Prostate gland (tissue), 2 donors: ENCODE data around the gene RIPK4. TPM values are rescaled to one million over a fixed set of nuclear protein-coding genes. Genes with fewer than 3 reads are reported as not detected.

Experiments used
- DNase-seq: peaks from one replicate; pipeline ENCODE4 v3.0.0-alpha.2; 2019; ENCODE audit warnings: low spot score
- H3K27ac ChIP-seq, 2 donors: fragments of 200-600 bp; sonication (generic); 2 replicates each; pipeline ENCODE4 v1.5.1; 2017 to 2019
- H3K27me3 ChIP-seq: fragments of 200-600 bp; sonication (generic); replicated peaks from 2 replicates; pipeline ENCODE4 v1.5.1; 2019; ENCODE audit not compliant: insufficient read depth
- H3K36me3 ChIP-seq, 2 donors: fragments of 200-600 bp; sonication (generic); 1 replicate in 1 of 2; 2 replicates in 1 of 2; pipeline versions ENCODE4 v1.5.1 to v1.8.1; 2017 to 2019
- H3K4me1 ChIP-seq: fragments of 200-600 bp; sonication (generic); replicated peaks from 2 replicates; pipeline ENCODE4 v1.5.1; 2019
- H3K4me3 ChIP-seq, 2 donors: fragments of 200-600 bp; sonication (generic); 2 replicates each; pipeline ENCODE4 v1.5.1; 2017 to 2019
- H3K9me3 ChIP-seq: fragments of 200-600 bp; sonication (generic); 2 replicates; pipeline ENCODE4 v1.5.1; 2017
- CTCF ChIP-seq, 4 experiments: fragments of 200-600 bp in 2 of 4; fragments of 450-650 bp in 2 of 4; sonication (generic) in 2 of 4; IDR thresholded peaks; 1 replicate in 3 of 4; 2 replicates in 1 of 4; pipeline ENCODE4 v1.5.1; 2016 to 2019; ENCODE audit warnings: antibody characterized with exemption in 4 of 4, mild to moderate bottlenecking in 2 of 4, moderate library complexity in 2 of 4
- POLR2A ChIP-seq: fragments of 450-650 bp; IDR thresholded peaks from one replicate; pipeline ENCODE4 v1.6.1; 2016; ENCODE audit warnings: antibody characterized with exemption, mild to moderate bottlenecking
- POLR2AphosphoS5 ChIP-seq: sonication (generic); formaldehyde crosslinking; IDR thresholded peaks from one replicate; pipeline ENCODE4 v1.6.1; 2017; ENCODE audit warnings: antibody characterized with exemption
- WGBS: methylation state at CpG from one replicate; pipeline ENCODE4 v1.1.5; 2018; 5-methylcytosine and 5-hydroxymethylcytosine counted together
- intact Hi-C: fragments of 100-400 bp; cut with DNase I; formaldehyde crosslinking; loops from one replicate; pipeline ENCODE4 v1.14.2; 2022
- total RNA-seq, 2 donors: library from RNA; depleted of rRNA; stranded (reverse); fragments of >200 nt; gene quantifications; one replicate each; pipeline ENCODE4 v1.1.0, GENCODE V29; 2016

RIPK4 gene
- total RNA-seq, 2 donors from 2014 or later = 26.9 to 52.6 TPM

DNA sequence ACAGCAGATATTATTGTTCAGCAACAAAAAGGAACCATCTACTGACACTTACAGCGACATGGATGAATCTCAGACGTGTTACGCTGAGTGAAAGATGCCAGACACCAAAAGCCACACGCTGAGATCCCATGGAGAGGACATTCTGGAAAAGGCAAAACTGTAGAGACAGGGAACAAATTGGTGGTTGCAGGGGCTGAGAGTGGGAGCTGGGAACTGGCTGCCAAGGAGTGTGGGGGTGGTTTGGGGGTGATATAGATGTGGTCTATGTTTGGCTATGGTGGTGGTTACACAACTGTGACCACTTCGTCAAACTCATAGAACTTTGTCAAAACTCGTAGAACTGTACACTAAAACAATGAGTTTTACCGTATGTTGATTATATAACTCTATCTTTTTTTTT lies 57.7 kb downstream of the RIPK4 start:
- no peak for DNase-seq
- peaks cover 8% of the 10 kb centered on the region for H3K4me1 ChIP-seq
- WGBS = 68% methylated on average over 7 of the region's 7 CpGs
- no peak overlapping the region for H3K27ac ChIP-seq
- H3K36me3 ChIP-seq = no peaks in the 10 kb centered on the region
- no peaks in the 10 kb centered on the region for H3K27me3 ChIP-seq
- TF ChIP-seq POLR2A = no peak
- no peak for TF ChIP-seq CTCF (IDR thresholded peaks at IDR 0.05)
- no peak for TF ChIP-seq POLR2AphosphoS5
- intact Hi-C loops = no loop called here
- H3K9me3 ChIP-seq = no peaks in the 10 kb centered on the region
- no peak overlapping the region for H3K4me3 ChIP-seq

GRCh38 chr21:41707960-41708330 lies 58.9 kb downstream of the RIPK4 start:
- H3K36me3 ChIP-seq = no peaks in the 10 kb centered on the region
- H3K4me3 ChIP-seq = no peak overlapping the region
- no peak for DNase-seq
- no peaks in the 10 kb centered on the region for H3K27me3 ChIP-seq
- peak overlapping the region; percentile 45 to 68 for H3K27ac ChIP-seq
- peaks cover 13% of the 10 kb centered on the region for H3K4me1 ChIP-seq
- no peaks in the 10 kb centered on the region for H3K9me3 ChIP-seq
- intact Hi-C loops = no loop called here
- TF ChIP-seq CTCF (IDR thresholded peaks at IDR 0.05) (no peak), POLR2A (no peak), POLR2AphosphoS5 (no peak)

DNA sequence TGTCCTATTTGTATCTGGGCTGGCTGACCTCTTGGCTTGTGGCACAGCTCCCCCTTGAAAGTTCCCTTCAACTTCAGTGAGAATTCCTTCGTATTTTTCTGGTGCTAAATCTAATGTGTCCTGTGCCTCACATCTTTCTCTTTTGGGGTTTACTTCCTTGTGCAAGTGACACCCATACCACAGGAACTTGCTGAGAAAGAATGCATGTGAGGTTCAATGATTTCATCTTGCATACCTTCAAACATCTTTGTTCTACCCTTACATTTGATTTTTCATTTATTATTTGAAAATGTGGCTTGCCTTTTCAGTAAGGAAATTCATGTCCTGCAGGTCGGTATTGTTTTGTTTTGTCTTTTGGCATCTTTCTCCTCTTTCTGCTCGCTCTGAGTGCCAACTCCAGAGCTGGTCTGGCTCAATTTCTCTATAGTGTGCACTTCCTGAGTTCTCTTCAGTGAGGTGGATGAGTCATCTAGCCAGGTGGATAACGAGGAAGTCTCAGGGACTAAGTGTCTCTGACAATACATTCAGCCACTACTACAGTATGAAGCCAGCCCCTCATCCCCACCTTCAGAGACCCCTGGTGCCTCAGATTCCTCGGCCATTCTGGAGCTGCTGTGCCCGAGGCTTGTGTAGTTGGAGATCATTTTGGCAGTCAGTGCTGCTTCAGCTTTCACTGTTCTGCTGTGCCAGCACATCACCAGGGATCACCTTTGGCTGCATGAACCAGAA lies 59.5 kb downstream of the RIPK4 start:
- Histone ChIP-seq H3K27ac (peak overlapping the region; percentile 45 to 68), H3K4me1 (peaks cover 13% of the 10 kb centered on the region), H3K27me3 (no peaks in the 10 kb centered on the region), H3K4me3 (no peak overlapping the region), H3K36me3 (no peaks in the 10 kb centered on the region), H3K9me3 (no peaks in the 10 kb centered on the region)
- intact Hi-C loops = no loop called here
- TF ChIP-seq CTCF (IDR thresholded peaks at IDR 0.05) (no peak), POLR2A (no peak), POLR2AphosphoS5 (peak; percentile 90)
- 33% methylated on average over 6 of the region's 6 CpGs for WGBS
- peak; percentile 64 for DNase-seq

GRCh38 chr21:41706678-41707077 lies 60.2 kb downstream of the RIPK4 start:
- 69% methylated on average over 3 of the region's 3 CpGs for WGBS
- H3K4me3 ChIP-seq = no peak overlapping the region
- H3K4me1 ChIP-seq = peaks cover 11% of the 10 kb centered on the region
- peak overlapping the region; percentile 7 to 68 for H3K27ac ChIP-seq
- no peaks in the 10 kb centered on the region for H3K27me3 ChIP-seq
- H3K9me3 ChIP-seq = no peaks in the 10 kb centered on the region
- TF ChIP-seq POLR2A (no peak), POLR2AphosphoS5 (no peak), CTCF (IDR thresholded peaks at IDR 0.05) (no peak)
- H3K36me3 ChIP-seq = no peaks in the 10 kb centered on the region
- no peak for DNase-seq
- intact Hi-C loops = no loop called here

DNA sequence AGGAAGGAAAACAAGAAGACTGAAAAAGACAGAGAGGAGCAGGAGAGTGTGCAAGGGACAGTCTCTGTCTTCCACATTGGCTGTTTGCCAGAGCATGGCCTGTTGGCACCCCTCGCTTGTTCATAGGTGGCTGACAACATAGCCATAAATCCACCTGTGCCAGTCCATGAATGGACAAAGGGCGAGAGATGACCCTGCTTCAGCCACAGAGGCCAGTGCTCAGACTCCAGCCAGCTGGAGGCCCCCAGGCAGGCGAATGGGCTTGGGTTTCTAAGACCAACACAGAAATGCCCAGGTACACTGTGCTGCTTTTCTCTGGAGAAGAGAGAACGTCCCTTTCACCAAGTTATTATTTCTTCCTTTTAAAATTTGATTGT lies 60.6 kb downstream of the RIPK4 start:
- Histone ChIP-seq H3K36me3 (no peaks in the 10 kb centered on the region), H3K27ac (peak overlapping the region in 1 of 2 donors; percentile 68), H3K9me3 (no peaks in the 10 kb centered on the region), H3K4me3 (no peak overlapping the region), H3K4me1 (peaks cover 8% of the 10 kb centered on the region), H3K27me3 (no peaks in the 10 kb centered on the region)
- no peak for DNase-seq
- intact Hi-C loops = no loop called here
- WGBS = 61% methylated on average over 4 of the region's 4 CpGs
- no peak for TF ChIP-seq POLR2AphosphoS5
- no peak for TF ChIP-seq POLR2A
- no peak for TF ChIP-seq CTCF (IDR thresholded peaks at IDR 0.05)
